ENCODE data around the gene ROPN1L.

Gene ROPN1L

GRCh38 chr5:10476878-10477277 is 35.2 kb downstream of the ROPN1L start:
- DNase-seq (ENCODE audit: low spot score): no peak
- TF ChIP-seq, protein P1, sequence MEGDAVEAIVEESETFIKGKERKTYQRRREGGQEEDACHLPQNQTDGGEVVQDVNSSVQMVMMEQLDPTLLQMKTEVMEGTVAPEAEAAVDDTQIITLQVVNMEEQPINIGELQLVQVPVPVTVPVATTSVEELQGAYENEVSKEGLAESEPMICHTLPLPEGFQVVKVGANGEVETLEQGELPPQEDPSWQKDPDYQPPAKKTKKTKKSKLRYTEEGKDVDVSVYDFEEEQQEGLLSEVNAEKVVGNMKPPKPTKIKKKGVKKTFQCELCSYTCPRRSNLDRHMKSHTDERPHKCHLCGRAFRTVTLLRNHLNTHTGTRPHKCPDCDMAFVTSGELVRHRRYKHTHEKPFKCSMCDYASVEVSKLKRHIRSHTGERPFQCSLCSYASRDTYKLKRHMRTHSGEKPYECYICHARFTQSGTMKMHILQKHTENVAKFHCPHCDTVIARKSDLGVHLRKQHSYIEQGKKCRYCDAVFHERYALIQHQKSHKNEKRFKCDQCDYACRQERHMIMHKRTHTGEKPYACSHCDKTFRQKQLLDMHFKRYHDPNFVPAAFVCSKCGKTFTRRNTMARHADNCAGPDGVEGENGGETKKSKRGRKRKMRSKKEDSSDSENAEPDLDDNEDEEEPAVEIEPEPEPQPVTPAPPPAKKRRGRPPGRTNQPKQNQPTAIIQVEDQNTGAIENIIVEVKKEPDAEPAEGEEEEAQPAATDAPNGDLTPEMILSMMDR (IDR thresholded peaks at IDR 0.05): no peak
- no peak overlapping the region for H3K4me3 ChIP-seq

DNA sequence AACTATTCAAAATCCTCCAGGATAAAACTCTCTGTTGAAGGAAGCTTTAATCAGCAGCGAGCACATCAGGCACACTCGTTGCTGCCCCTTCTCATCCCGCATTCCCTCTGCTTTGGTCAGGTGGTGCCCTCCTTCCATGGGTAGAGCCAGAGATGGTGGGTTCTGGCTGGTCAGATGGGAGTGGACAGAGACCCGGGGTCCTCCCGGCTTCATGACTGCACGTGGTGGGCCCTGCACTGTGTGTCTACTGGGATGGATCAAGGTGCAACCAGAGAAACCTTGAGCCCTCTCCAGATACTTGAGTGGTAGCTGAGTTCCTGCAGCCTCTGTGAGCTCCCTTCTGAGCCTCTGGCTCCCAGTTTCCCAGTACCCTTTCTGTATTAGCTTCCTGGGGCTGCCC is 36.3 kb downstream of the ROPN1L start:
- DNase-seq (ENCODE audit: low spot score): no peak
- TF ChIP-seq, protein P1 (IDR thresholded peaks at IDR 0.05): no peak

More at GRCh38 chr5:10476878-10477277, 35.2 kb downstream of the ROPN1L start:
- no peak overlapping the region for H3K27ac ChIP-seq

DNA sequence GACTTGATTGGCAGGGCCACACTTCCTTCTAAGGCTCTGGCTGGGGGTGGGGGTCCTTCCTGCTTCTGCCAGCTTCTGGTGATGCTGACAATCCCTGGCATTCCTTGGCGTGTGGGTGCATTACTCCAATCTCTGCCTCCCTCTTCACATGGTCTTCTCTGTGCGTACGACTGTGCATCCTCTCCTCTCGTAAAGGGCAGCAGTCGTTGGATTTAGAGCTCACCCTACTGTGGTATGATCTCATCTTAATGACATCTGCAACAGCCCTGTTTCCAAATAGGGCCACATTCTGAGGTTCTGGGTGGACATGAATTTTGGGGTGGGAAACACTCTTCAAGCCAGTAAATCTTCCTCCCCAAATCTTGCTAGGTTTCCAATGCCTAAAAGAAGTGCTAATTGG is 36.8 kb downstream of the ROPN1L start:
- no peak for DNase-seq (ENCODE audit: low spot score)
- Histone ChIP-seq H3K4me3 (no peak overlapping the region), H3K27ac (no peak overlapping the region)
- TF ChIP-seq, protein P1 (IDR thresholded peaks at IDR 0.05): no peak

More for the DNA sequence above, 36.3 kb downstream of the ROPN1L start:
- no peak overlapping the region for H3K27ac ChIP-seq
- no peak overlapping the region for H3K4me3 ChIP-seq

DNA sequence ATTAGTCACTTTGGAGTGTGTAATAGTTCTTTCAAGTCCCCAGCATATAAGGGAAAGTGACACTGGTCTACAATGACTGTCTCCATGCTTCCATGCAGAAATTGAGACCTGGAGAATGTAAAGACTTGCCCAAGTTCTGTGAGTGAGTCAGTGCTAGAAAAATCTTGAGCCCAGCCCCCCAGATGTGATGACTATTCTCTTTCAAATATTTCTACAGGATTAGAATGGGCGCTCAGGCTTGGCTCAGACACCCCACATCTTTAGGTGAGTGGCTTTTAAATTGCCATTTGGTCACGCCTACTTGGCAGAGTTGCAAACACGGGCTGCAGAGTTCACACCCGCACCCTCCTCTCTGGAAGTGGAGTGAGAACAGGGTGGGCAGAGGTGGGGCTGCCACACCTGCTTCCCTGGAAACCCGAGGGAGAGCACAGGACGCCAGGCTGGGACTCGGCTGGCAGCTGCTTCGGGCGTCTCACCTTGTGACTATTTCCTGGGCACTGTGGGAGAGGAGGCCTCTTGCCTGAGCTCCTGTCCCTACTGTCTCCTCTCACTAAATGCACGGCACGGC is 37.6 kb downstream of the ROPN1L start:
- no peak for DNase-seq (ENCODE audit: low spot score)
- TF ChIP-seq, protein P1 (IDR thresholded peaks at IDR 0.05): no peak
- no peak overlapping the region for H3K27ac ChIP-seq
- H3K4me3 ChIP-seq: no peak overlapping the region

DNA sequence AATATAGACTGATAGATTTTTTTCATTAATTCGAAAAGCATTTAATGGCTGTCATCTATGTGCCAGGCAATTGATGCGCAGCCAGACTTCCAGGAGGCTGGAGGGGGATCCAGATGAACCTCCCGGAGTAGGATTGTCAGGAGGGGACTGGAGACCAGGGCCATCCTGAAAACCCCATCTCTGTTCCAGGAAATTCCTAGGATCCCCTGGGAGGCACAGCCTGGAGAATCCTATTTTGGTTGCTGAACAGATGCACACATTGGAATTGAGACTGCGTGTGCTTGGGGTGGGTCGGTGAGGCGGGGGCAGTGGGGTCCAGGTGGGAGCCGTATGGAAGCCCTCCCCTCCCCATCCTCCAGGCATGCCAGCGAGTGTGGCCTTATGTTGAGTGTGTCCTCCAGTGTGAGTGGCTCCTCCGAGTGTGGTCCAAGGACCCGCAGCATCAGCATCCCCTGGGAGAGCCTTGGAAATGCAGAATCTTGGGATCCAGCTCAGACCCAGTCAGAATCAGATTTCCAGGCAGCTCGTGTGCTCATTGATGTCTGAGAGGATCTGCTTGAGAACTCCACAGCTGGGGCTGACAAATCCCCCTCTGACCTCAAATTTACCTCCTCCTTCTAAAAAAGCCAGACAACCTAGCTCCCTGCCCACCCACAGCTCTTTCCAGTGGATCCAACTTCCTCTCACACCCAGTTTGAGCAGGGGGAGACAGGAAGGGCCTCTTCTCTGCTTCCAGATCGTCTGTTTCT is 38.7 kb downstream of the ROPN1L start:
- Histone ChIP-seq H3K27ac (no peak overlapping the region), H3K4me3 (no peak overlapping the region)
- no peak for DNase-seq (ENCODE audit: low spot score)
- TF ChIP-seq, protein P1 (IDR thresholded peaks at IDR 0.05): no peak

- no peak overlapping the region for H3K27ac ChIP-seq
- no peak for DNase-seq (ENCODE audit: low spot score)
- TF ChIP-seq, protein P1 (IDR thresholded peaks at IDR 0.05): no peak
- H3K4me3 ChIP-seq: no peak overlapping the region
These were observed 39.7 kb downstream of the ROPN1L start for GRCh38 chr5:10481241-10481935.
